Vagina (tissue), 2 donors: ENCODE measurements around the gene TBXAS1.

ENCODE experiments used
- POLR2A ChIP-seq, 2 donors: fragments of 450-650 bp; IDR thresholded peaks; one replicate each; pipeline ENCODE4 v1.6.1; 2017; ENCODE audit warnings: antibody characterized with exemption in 2 of 2, mild to moderate bottlenecking in 2 of 2, moderate library complexity in 2 of 2
- POLR2AphosphoS5 ChIP-seq, 2 donors: sonication (generic); formaldehyde crosslinking; IDR thresholded peaks; one replicate each; pipeline ENCODE4 v1.9.0; 2017; ENCODE audit warnings: antibody characterized with exemption in 2 of 2, mild to moderate bottlenecking in 2 of 2, low read depth in 1 of 2; ENCODE audit not compliant: insufficient read depth in 1 of 2
- TF ChIP-seq, protein P1 (sequence below), 3 experiments: fragments of 450-650 bp in 2 of 3; fragments of 200-600 bp in 1 of 3; sonication (generic) in 1 of 3; IDR thresholded peaks; one replicate each; pipeline ENCODE4 v1.5.1; 2017 to 2019; ENCODE audit warnings: antibody characterized with exemption in 3 of 3, mild to moderate bottlenecking in 2 of 3, moderate library complexity in 2 of 3

GRCh38 chr7:140017543-140017942 is 188.5 kb downstream of the TBXAS1 start:
- TF ChIP-seq POLR2A (IDR thresholded peaks at IDR 0.05) (no peak), POLR2AphosphoS5 (IDR thresholded peaks at IDR 0.05; ENCODE audit: insufficient read depth in 1 of 2, low read depth in 1 of 2) (no peak)
- TF ChIP-seq, protein P1, sequence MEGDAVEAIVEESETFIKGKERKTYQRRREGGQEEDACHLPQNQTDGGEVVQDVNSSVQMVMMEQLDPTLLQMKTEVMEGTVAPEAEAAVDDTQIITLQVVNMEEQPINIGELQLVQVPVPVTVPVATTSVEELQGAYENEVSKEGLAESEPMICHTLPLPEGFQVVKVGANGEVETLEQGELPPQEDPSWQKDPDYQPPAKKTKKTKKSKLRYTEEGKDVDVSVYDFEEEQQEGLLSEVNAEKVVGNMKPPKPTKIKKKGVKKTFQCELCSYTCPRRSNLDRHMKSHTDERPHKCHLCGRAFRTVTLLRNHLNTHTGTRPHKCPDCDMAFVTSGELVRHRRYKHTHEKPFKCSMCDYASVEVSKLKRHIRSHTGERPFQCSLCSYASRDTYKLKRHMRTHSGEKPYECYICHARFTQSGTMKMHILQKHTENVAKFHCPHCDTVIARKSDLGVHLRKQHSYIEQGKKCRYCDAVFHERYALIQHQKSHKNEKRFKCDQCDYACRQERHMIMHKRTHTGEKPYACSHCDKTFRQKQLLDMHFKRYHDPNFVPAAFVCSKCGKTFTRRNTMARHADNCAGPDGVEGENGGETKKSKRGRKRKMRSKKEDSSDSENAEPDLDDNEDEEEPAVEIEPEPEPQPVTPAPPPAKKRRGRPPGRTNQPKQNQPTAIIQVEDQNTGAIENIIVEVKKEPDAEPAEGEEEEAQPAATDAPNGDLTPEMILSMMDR (IDR thresholded peaks at IDR 0.05): no peak
